ENCODE measurements around the gene SPATA2L. TPM values are rescaled to one million over a fixed set of nuclear protein-coding genes. Genes with fewer than 3 reads are reported as not detected.

SPATA2L gene, protein sequence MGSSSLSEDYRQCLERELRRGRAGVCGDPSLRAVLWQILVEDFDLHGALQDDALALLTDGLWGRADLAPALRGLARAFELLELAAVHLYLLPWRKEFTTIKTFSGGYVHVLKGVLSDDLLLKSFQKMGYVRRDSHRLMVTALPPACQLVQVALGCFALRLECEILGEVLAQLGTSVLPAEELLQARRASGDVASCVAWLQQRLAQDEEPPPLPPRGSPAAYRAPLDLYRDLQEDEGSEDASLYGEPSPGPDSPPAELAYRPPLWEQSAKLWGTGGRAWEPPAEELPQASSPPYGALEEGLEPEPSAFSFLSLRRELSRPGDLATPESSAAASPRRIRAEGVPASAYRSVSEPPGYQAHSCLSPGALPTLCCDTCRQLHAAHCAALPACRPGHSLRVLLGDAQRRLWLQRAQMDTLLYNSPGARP
- 12.6 and 18.4 TPM in 2 replicates for total RNA-seq (2014; rRNA removed; shearing (Covaris generic); ENCODE audit: low replicate concordance)

GRCh38 chr16:89701425-89702406 lies at the start of gene SPATA2L:
TSS of gene SPATA2L (minus strand) at chr16:89701705. CDS start at chr16:89701232, 473 bp downstream.
- H3K9me3 ChIP-seq: no peaks in the 10 kb centered on the region
- no peaks in the 10 kb centered on the region for H3K36me3 ChIP-seq
- peak within 1 kb of the TSS; percentile 58 for H3K4me3 ChIP-seq
- H3K27me3 ChIP-seq: no peaks in the 10 kb centered on the region
- DNase-seq: peak; percentile 65

- Histone ChIP-seq H3K4me3 (no peak overlapping the region), H3K27me3 (no peaks in the 10 kb centered on the region), H3K9me3 (no peaks in the 10 kb centered on the region), H3K36me3 (peaks cover 14% of the 10 kb centered on the region)
- DNase-seq: no peak
These were observed 48.1 kb upstream of the SPATA2L start for GRCh38 chr16:89749637-89750036.

- H3K9me3 ChIP-seq: no peaks in the 10 kb centered on the region
- DNase-seq: no peak
- no peaks in the 10 kb centered on the region for H3K27me3 ChIP-seq
- no peak overlapping the region for H3K4me3 ChIP-seq
- peaks cover 16% of the 10 kb centered on the region for H3K36me3 ChIP-seq
These were observed 47.4 kb upstream of the SPATA2L start for GRCh38 chr16:89748921-89749320.

DNA sequence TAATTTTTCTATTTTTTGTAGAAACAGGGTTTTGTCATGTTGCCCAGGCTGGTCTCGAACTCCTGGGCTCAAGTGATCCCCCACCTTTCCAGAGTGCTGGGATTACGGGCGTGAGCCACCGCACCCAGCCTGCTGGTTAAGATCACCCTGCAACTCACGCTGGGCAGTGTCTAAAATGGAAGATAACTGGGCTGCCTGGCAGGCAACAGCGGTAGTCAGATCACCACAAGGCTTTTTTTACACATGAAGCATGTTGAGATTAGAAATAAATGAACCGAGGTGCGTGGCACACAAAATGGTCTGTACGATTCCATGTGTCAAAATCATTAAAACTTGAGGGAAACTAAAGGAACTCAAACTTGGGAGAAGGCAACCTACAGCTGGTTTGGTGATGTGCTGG lies 46.6 kb upstream of the SPATA2L start:
- H3K36me3 ChIP-seq: peaks cover 18% of the 10 kb centered on the region
- H3K9me3 ChIP-seq: no peaks in the 10 kb centered on the region
- no peak overlapping the region for H3K4me3 ChIP-seq
- no peak for DNase-seq
- no peaks in the 10 kb centered on the region for H3K27me3 ChIP-seq

- no peak overlapping the region for H3K4me3 ChIP-seq
- no peaks in the 10 kb centered on the region for H3K9me3 ChIP-seq
- DNase-seq: no peak
- H3K36me3 ChIP-seq: peaks cover 18% of the 10 kb centered on the region
- no peaks in the 10 kb centered on the region for H3K27me3 ChIP-seq
These were observed 44.5 kb upstream of the SPATA2L start for GRCh38 chr16:89746043-89746442.

DNA sequence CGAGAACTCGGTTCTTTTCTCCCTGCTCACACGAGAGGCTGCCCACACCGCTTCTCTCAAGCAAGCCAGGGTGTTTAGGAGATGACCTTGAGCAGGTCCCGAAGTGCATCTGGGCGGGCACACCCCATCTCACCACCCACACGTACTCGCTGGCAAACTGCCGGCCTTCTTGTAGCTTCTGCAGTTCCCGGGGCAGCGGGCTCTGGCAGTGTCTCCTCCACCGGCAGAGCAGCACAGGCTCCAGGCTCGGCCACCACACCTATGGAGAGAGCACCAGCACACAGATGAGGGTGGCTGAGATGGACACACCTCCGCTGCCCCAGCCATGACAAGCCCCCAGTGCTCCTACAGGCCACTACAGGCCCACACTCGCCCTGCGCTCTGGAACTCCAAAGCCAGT lies 43.3 kb upstream of the SPATA2L start:
- Histone ChIP-seq H3K9me3 (no peaks in the 10 kb centered on the region), H3K27me3 (no peaks in the 10 kb centered on the region), H3K36me3 (peaks cover 18% of the 10 kb centered on the region), H3K4me3 (no peak overlapping the region)
- no peak for DNase-seq

DNA sequence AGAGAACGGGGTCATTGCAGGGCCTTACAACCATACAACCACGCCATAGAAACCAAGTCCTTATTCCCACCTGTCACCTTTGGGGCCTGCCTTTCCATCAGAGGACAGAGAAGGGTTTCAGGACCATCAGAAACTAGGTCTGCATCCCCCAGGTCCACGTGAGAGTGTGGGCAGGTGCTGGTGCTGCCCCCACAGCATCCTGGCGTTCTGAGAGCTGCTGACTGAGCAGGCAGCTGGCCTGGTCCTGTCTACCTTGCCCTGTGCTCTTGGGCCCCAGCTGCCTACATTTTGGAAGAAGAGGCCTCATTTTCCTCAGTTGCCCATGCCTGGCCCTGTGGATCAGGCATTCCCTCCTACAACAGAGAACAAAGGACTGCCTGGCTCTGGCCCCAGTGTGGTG lies 41.4 kb upstream of the SPATA2L start:
- Histone ChIP-seq H3K9me3 (no peaks in the 10 kb centered on the region), H3K36me3 (peaks cover 17% of the 10 kb centered on the region)
- no peak for DNase-seq

GRCh38 chr16:89741342-89742014 lies 40.0 kb upstream of the SPATA2L start:
- no peaks in the 10 kb centered on the region for H3K9me3 ChIP-seq
- H3K36me3 ChIP-seq: peaks cover 13% of the 10 kb centered on the region
- no peak for DNase-seq
- H3K27me3 ChIP-seq: no peaks in the 10 kb centered on the region
- H3K4me3 ChIP-seq: no peak overlapping the region

More for the DNA sequence above, 41.4 kb upstream of the SPATA2L start:
- Histone ChIP-seq H3K4me3 (no peak overlapping the region), H3K27me3 (no peaks in the 10 kb centered on the region)

GRCh38 chr16:89739383-89739782 lies 37.9 kb upstream of the SPATA2L start:
- H3K27me3 ChIP-seq: no peaks in the 10 kb centered on the region
- H3K4me3 ChIP-seq: no peak overlapping the region
- H3K36me3 ChIP-seq: peaks cover 22% of the 10 kb centered on the region
- H3K9me3 ChIP-seq: no peaks in the 10 kb centered on the region
- no peak for DNase-seq

- DNase-seq: no peak
- Histone ChIP-seq H3K36me3 (peaks cover 19% of the 10 kb centered on the region), H3K27me3 (no peaks in the 10 kb centered on the region), H3K4me3 (no peak overlapping the region), H3K9me3 (no peaks in the 10 kb centered on the region)
These were observed 37.2 kb upstream of the SPATA2L start for GRCh38 chr16:89738538-89739317.

- peaks cover 19% of the 10 kb centered on the region for H3K36me3 ChIP-seq
- no peaks in the 10 kb centered on the region for H3K9me3 ChIP-seq
- DNase-seq: no peak
- no peak overlapping the region for H3K4me3 ChIP-seq
- no peaks in the 10 kb centered on the region for H3K27me3 ChIP-seq
These were observed 36.5 kb upstream of the SPATA2L start for GRCh38 chr16:89738072-89738377.

- Histone ChIP-seq H3K9me3 (no peaks in the 10 kb centered on the region), H3K36me3 (peaks cover 19% of the 10 kb centered on the region), H3K27me3 (no peaks in the 10 kb centered on the region), H3K4me3 (no peak overlapping the region)
- no peak for DNase-seq
These were observed 36.0 kb upstream of the SPATA2L start for GRCh38 chr16:89737341-89738071.

DNA sequence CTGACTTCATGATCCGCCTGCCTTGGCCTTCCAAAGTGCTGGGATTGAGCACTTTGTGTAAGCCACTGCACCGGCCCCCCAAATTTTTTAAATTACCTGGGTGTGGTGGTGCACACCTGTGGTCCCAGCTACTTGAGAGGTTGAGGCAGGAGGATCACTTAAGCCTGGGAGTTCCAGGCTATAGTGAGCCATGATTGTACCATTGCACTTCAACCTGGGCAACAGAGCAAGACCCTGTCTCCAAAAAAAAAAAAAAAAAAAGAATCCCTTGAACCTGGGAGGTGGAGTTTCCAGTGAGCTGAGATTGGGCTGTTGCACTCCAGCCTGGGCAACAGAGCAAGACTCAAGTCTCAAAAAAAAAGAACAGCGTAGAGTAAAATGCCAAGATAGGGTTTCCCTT lies 35.0 kb upstream of the SPATA2L start:
- Histone ChIP-seq H3K4me3 (no peak overlapping the region), H3K9me3 (no peaks in the 10 kb centered on the region), H3K27me3 (no peaks in the 10 kb centered on the region), H3K36me3 (peaks cover 19% of the 10 kb centered on the region)
- DNase-seq: no peak

- H3K36me3 ChIP-seq: peaks cover 27% of the 10 kb centered on the region
- no peak overlapping the region for H3K4me3 ChIP-seq
- no peak for DNase-seq
These were observed 32.3 kb upstream of the SPATA2L start for GRCh38 chr16:89733792-89734191.

DNA sequence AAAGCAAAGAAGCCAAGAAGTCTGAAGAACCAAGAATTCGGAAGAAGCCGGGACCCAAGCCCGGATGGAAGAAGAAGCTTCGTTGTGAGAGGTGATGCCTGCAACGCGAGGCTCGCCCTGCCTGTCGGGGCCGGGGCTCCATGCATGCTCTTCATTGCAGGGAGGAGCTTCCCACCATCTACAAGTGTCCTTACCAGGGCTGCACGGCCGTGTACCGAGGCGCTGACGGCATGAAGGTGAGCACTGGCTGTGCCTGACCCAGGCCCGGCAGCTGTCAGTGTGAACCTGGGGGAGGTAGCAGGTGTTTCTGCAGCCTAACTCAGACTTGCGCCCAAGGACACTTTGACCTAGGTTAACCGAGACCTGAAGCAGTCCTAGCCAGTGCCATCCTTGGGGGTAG lies 31.8 kb upstream of the SPATA2L start:
- peaks cover 28% of the 10 kb centered on the region for H3K36me3 ChIP-seq
- DNase-seq: no peak
- H3K9me3 ChIP-seq: no peaks in the 10 kb centered on the region
- H3K27me3 ChIP-seq: no peaks in the 10 kb centered on the region
- no peak overlapping the region for H3K4me3 ChIP-seq

More at GRCh38 chr16:89733792-89734191, 32.3 kb upstream of the SPATA2L start:
- Histone ChIP-seq H3K27me3 (no peaks in the 10 kb centered on the region), H3K9me3 (no peaks in the 10 kb centered on the region)

DNA sequence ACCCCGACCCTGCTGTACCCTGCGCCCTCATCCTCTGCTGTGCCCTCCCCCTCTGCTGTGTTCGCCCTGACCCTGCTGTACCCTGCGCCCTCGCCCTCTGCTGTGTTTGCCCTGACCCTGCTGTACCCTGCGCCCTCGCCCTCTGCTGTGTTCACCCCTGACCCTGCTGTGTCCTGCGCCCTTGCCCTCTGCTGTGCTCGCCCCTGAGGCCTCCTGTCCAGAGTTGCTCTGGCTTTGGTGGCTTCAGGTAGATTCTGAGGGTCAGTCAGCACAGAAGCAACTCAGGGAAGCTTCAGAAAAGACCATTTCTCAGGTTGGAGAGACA lies 31.4 kb upstream of the SPATA2L start:
- Histone ChIP-seq H3K4me3 (no peak overlapping the region), H3K27me3 (no peaks in the 10 kb centered on the region), H3K9me3 (no peaks in the 10 kb centered on the region), H3K36me3 (peaks cover 26% of the 10 kb centered on the region)
- DNase-seq: no peak

All from MG63 (cell line).